ENCODE measurements around the gene CDH4.
"Not testable (repeated sequence)": the region's sequence is repeated elsewhere in the genome, so short reads cannot be mapped to it uniquely, and the experiment has no call there.

The CDH4 gene

GRCh38 chr20:61978491-61978890, 726.4 kb downstream of the CDH4 start:
- DNase-seq (ENCODE audit: low read depth in 2 of 2): no peak
- no peak overlapping the region for H3K4me3 ChIP-seq (replicated peaks in 1 of 2; ENCODE audit: low read depth in 2 of 2, low read length in 2 of 2)
- TF ChIP-seq CTCF (IDR thresholded peaks at IDR 0.05; ENCODE audit: low read depth, low read length): no peak

- TF ChIP-seq CTCF (IDR thresholded peaks at IDR 0.05; ENCODE audit: low read depth, low read length): no peak
- no peak overlapping the region for H3K4me3 ChIP-seq (replicated peaks in 1 of 2; ENCODE audit: low read depth in 2 of 2, low read length in 2 of 2)
- no peak for DNase-seq (ENCODE audit: low read depth in 2 of 2)
Observed at GRCh38 chr20:61979090-61979489, 727.0 kb downstream of the CDH4 start.

GRCh38 chr20:61979701-61980635, 727.9 kb downstream of the CDH4 start:
- DNase-seq (ENCODE audit: low read depth in 2 of 2): no peak
- TF ChIP-seq CTCF (IDR thresholded peaks at IDR 0.05; ENCODE audit: low read depth, low read length): no peak
- H3K4me3 ChIP-seq (replicated peaks in 1 of 2; ENCODE audit: low read depth in 2 of 2, low read length in 2 of 2): no peak overlapping the region

GRCh38 chr20:61980647-61981583, 728.9 kb downstream of the CDH4 start:
- no peak overlapping the region for H3K4me3 ChIP-seq (replicated peaks in 1 of 2; ENCODE audit: low read depth in 2 of 2, low read length in 2 of 2)
- peak; percentile 18 to 41 for DNase-seq (ENCODE audit: low read depth in 2 of 2)
- peak; percentile 50 for TF ChIP-seq CTCF (IDR thresholded peaks at IDR 0.05; ENCODE audit: low read depth, low read length)

GRCh38 chr20:61981691-61982090, 729.6 kb downstream of the CDH4 start:
- not testable (repeated sequence) for DNase-seq (ENCODE audit: low read depth in 2 of 2); H3K4me3 ChIP-seq (replicated peaks in 1 of 2; ENCODE audit: low read depth in 2 of 2, low read length in 2 of 2)

- DNase-seq (ENCODE audit: low read depth in 2 of 2): no peak
- no peak for TF ChIP-seq CTCF (IDR thresholded peaks at IDR 0.05; ENCODE audit: low read depth, low read length)
- H3K4me3 ChIP-seq (replicated peaks in 1 of 2; ENCODE audit: low read depth in 2 of 2, low read length in 2 of 2): no peak overlapping the region
Observed at GRCh38 chr20:61982191-61982950, 730.3 kb downstream of the CDH4 start.
